Fibroblast of lung (primary cell): ENCODE measurements around the gene EIF4G2. TPM values are rescaled to one million over a fixed set of nuclear protein-coding genes. Genes with fewer than 3 reads are reported as not detected.

Source experiments
- DNase-seq, 2 donors: peaks; one replicate each; pipeline versions ENCODE4 v3.0.0 to v3.0.0-alpha.2; 2010; ENCODE audit warnings: low read depth in 2 of 2
- H2AFZ ChIP-seq: 2 replicates; pipeline ENCODE4 v1.5.1; 2012; ENCODE audit warnings: low read length, control low read depth, inconsistent platforms
- H3K27ac ChIP-seq: 2 replicates; pipeline ENCODE4 v1.5.1; 2011; ENCODE audit warnings: low read length, control low read depth; ENCODE audit not compliant: insufficient read depth
- H3K27me3 ChIP-seq: 2 replicates; pipeline ENCODE4 v1.5.1; 2011; ENCODE audit warnings: mild to moderate bottlenecking, low read length; ENCODE audit not compliant: control insufficient read depth, insufficient read depth
- H3K36me3 ChIP-seq: 2 replicates; pipeline ENCODE4 v1.5.1; 2011; ENCODE audit warnings: low read length; ENCODE audit not compliant: control insufficient read depth, insufficient read depth
- H3K4me1 ChIP-seq: 2 replicates; pipeline ENCODE4 v1.5.1; 2011; ENCODE audit warnings: low read length; ENCODE audit not compliant: control insufficient read depth, insufficient read depth; ENCODE audit errors: extremely low read depth
- H3K4me2 ChIP-seq: 2 replicates; pipeline ENCODE4 v1.5.1; 2011; ENCODE audit warnings: low read length, control low read depth; ENCODE audit not compliant: insufficient read depth; ENCODE audit errors: extremely low read depth
- H3K4me3 ChIP-seq, 4 experiments: fragments of 200-600 bp in 1 of 4; sonication (generic) in 1 of 4; replicated peaks in 1 of 4; 2 replicates each; pipeline ENCODE4 v1.5.1; 2011 to 2016; ENCODE audit warnings: low read length in 4 of 4, low read depth in 3 of 4, mild to moderate bottlenecking in 3 of 4, control low read depth in 2 of 4, inconsistent platforms in 1 of 4, mixed read lengths in 1 of 4; ENCODE audit not compliant: insufficient read depth in 1 of 4; ENCODE audit errors: control extremely low read depth in 1 of 4
- H3K79me2 ChIP-seq: 2 replicates; pipeline ENCODE4 v1.5.1; 2012; ENCODE audit warnings: mild to moderate bottlenecking, low read length, inconsistent platforms; ENCODE audit not compliant: control insufficient read depth, insufficient read depth
- H3K9ac ChIP-seq: 2 replicates; pipeline ENCODE4 v1.5.1; 2011; ENCODE audit warnings: mild to moderate bottlenecking, low read length, control low read depth; ENCODE audit not compliant: insufficient read depth
- H3K9me3 ChIP-seq: 2 replicates; pipeline ENCODE4 v1.5.1; 2012; ENCODE audit warnings: low read depth, low read length; ENCODE audit not compliant: control insufficient read depth, insufficient read depth
- H4K20me1 ChIP-seq: 2 replicates; pipeline ENCODE4 v1.5.1; 2011; ENCODE audit warnings: low read length; ENCODE audit not compliant: control insufficient read depth, insufficient read depth; ENCODE audit errors: extremely low read depth
- CTCF ChIP-seq, 2 donors: IDR thresholded peaks in 1 of 2; conservative IDR thresholded peaks in 1 of 2; 1 replicate in 1 of 2; 2 replicates in 1 of 2; pipeline ENCODE4 v1.5.1; 2011 to 2012; ENCODE audit warnings: low read length in 2 of 2, control low read depth in 1 of 2, inconsistent platforms in 1 of 2, low read depth in 1 of 2, mild to moderate bottlenecking in 1 of 2
- EZH2 ChIP-seq: IDR thresholded peaks from 2 replicates; pipeline ENCODE4 v1.5.1; 2012; ENCODE audit warnings: low read length, control low read depth, mild to moderate bottlenecking; ENCODE audit errors: missing control alignments
- polyA plus RNA-seq, 2 donors: library from polyadenylated mRNA; depleted of rRNA in 1 of 2; stranded (reverse) in 1 of 2; unstranded in 1 of 2; fragments of >200 nt; gene quantifications; 2 replicates each; pipeline ENCODE4 v1.2.1, GENCODE V29; 2011 to 2012; ENCODE audit warnings: missing spikeins in 1 of 2
- total RNA-seq: library from RNA; depleted of rRNA; stranded (reverse); fragments of >200 nt; gene quantifications from 2 replicates; pipeline ENCODE4 v1.2.1, GENCODE V29; 2014

EIF4G2 gene
- total and polyA plus RNA-seq, 2 donors (not counting 1 experiment from before 2014, with no cell fraction given) = 964 to 1,178 TPM

- Histone ChIP-seq H3K4me2 (no peak overlapping the region), H2AFZ (no peak overlapping the region)
These were observed 38.0 kb downstream of the EIF4G2 start for GRCh38 chr11:10770626-10771254.

GRCh38 chr11:10764412-10764811 is 44.3 kb downstream of the EIF4G2 start:
- DNase-seq = no peak
- Histone ChIP-seq H3K4me3 (no peak overlapping the region), H3K36me3 (peaks cover 6% of the 10 kb centered on the region), H3K27me3 (no peaks in the 10 kb centered on the region), H4K20me1 (no peaks in the 10 kb centered on the region), H3K79me2 (no peaks in the 10 kb centered on the region), H3K27ac (no peak overlapping the region), H3K4me1 (no peaks in the 10 kb centered on the region), H3K4me2 (no peak overlapping the region), H3K9ac (no peak overlapping the region), H2AFZ (no peak overlapping the region), H3K9me3 (no peaks in the 10 kb centered on the region)
- TF ChIP-seq CTCF (conservative IDR thresholded peaks at IDR 0.05 in 1 of 2, IDR thresholded peaks at IDR 0.05 in 1 of 2; ENCODE audit: low read depth in 1 of 2, low read length in 2 of 2) = no peak
- TF ChIP-seq EZH2 = no peak

More at GRCh38 chr11:10770626-10771254, 38.0 kb downstream of the EIF4G2 start:
- Histone ChIP-seq H3K4me3 (no peak overlapping the region), H3K36me3 (peaks cover 14% of the 10 kb centered on the region), H3K79me2 (no peaks in the 10 kb centered on the region), H3K9me3 (no peaks in the 10 kb centered on the region), H3K9ac (no peak overlapping the region), H3K4me1 (no peaks in the 10 kb centered on the region), H3K27me3 (no peaks in the 10 kb centered on the region), H4K20me1 (no peaks in the 10 kb centered on the region), H3K27ac (no peak overlapping the region)
- TF ChIP-seq CTCF (conservative IDR thresholded peaks at IDR 0.05 in 1 of 2, IDR thresholded peaks at IDR 0.05 in 1 of 2; ENCODE audit: low read depth in 1 of 2, low read length in 2 of 2) = peak; percentile 77 to 88
- no peak for TF ChIP-seq EZH2
- peak; percentile 39 to 63 for DNase-seq

DNA sequence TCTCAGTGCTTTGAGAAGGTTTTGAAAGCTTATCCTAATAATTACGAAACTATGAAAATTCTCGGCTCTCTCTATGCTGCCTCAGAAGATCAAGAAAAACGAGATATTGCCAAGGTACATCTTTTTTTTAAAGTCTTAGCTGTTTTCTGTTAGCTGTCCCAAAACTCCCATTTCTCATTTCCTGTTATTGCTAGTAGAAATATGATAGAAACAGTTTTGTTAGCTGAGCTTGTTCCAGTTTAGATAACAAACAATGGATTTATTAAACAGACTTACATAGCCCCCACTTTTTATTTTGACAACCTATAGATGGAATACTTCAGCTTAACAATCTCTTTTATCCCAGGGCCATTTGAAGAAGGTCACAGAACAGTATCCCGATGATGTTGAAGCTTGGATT is 45.0 kb downstream of the EIF4G2 start:
- Histone ChIP-seq H4K20me1 (no peaks in the 10 kb centered on the region), H3K36me3 (peaks cover 6% of the 10 kb centered on the region), H3K27ac (no peak overlapping the region), H2AFZ (no peak overlapping the region), H3K4me2 (no peak overlapping the region), H3K9me3 (no peaks in the 10 kb centered on the region), H3K9ac (no peak overlapping the region), H3K79me2 (no peaks in the 10 kb centered on the region), H3K4me3 (no peak overlapping the region), H3K4me1 (no peaks in the 10 kb centered on the region), H3K27me3 (no peaks in the 10 kb centered on the region)
- TF ChIP-seq EZH2 = no peak
- no peak for TF ChIP-seq CTCF (conservative IDR thresholded peaks at IDR 0.05 in 1 of 2, IDR thresholded peaks at IDR 0.05 in 1 of 2; ENCODE audit: low read depth in 1 of 2, low read length in 2 of 2)
- DNase-seq = no peak
